GM12878 (cell line): Measurements from ENCODE around the gene NPIPB6. TPM values are rescaled to one million over a fixed set of nuclear protein-coding genes. Genes with fewer than 3 reads are reported as not detected.
"Not testable (repeated sequence)": the region's sequence is repeated elsewhere in the genome, so short reads cannot be mapped to it uniquely, and the experiment has no call there.

Experiments used
- ATAC-seq: fragments of 200-7000 bp; cut with Tn5 transposase; 3 replicates; pipeline ENCODE4 v1.9.1; 2020; ENCODE audit warnings: mild to moderate bottlenecking, moderate library complexity
- BruUV-seq: library from RNA; stranded (reverse); fragments of 400-500 nt; replicated peaks from 2 replicates; lab custom pipeline; 2021; lab: Mats Ljungman, UMichigan
- CTCF ChIA-PET: fragments of 300-600 bp; sonication (Branson Sonifier 250); formaldehyde crosslinking; extraction: SDS; loops from one replicate; lab custom pipeline; 2021; ENCODE audit warnings: inconsistent platforms; lab: Yijun Ruan, JAX
- POLR2A ChIA-PET: fragments of 350-600 bp; formaldehyde crosslinking; extraction: SDS; loops from one replicate; lab custom pipeline; 2021; ENCODE audit warnings: inconsistent platforms; lab: Charles Lee
- RAD21 ChIA-PET: fragments of 300-600 bp; sonication (Branson Sonifier 250); formaldehyde crosslinking; loops from one replicate; lab custom pipeline; 2023; ENCODE audit warnings: antibody characterized with exemption; ENCODE audit not compliant: unreplicated experiment; lab: Charles Lee
- SMC1A ChIA-PET: fragments of 300-600 bp; sonication (Branson Sonifier 250); formaldehyde crosslinking; loops from one replicate; lab custom pipeline; 2023; ENCODE audit not compliant: unreplicated experiment, uncharacterized antibody; lab: Charles Lee
- DNase-seq: peaks from one replicate; pipeline ENCODE4 v3.0.0-alpha.2; 2011; ENCODE audit warnings: low read depth, low spot score
- FAIRE-seq: peaks from 3 replicates; lab custom pipeline; 2011; peaks lifted over from hg19 to GRCh38; lab: Jason Lieb, UNC
- H2AFZ ChIP-seq: 2 replicates; pipeline ENCODE4 v1.6.0; 2011; ENCODE audit warnings: low read depth, low read length, control low read depth; ENCODE audit not compliant: control insufficient read depth
- H3K27ac ChIP-seq: 2 replicates; pipeline ENCODE4 v1.5.1; 2011; ENCODE audit warnings: control low read depth; ENCODE audit not compliant: control insufficient read depth, insufficient read depth
- H3K27me3 ChIP-seq, 2 experiments: replicated peaks in 1 of 2; 2 replicates each; pipeline versions ENCODE4 v1.6.0 to v1.6.1; 2011; ENCODE audit warnings: low read length in 1 of 2; ENCODE audit not compliant: control insufficient read depth in 2 of 2, insufficient read depth in 2 of 2
- H3K36me3 ChIP-seq, 2 experiments: 2 replicates each; pipeline ENCODE4 v1.5.1; 2011; ENCODE audit warnings: low read length in 1 of 2; ENCODE audit not compliant: control insufficient read depth in 2 of 2, insufficient read depth in 2 of 2
- H3K4me1 ChIP-seq: 2 replicates; pipeline ENCODE4 v1.6.1; 2011; ENCODE audit warnings: mild to moderate bottlenecking, low read length, moderate library complexity, mixed read lengths; ENCODE audit not compliant: control insufficient read depth, insufficient read depth
- H3K4me2 ChIP-seq: 2 replicates; pipeline ENCODE4 v1.6.0; 2011; ENCODE audit warnings: control low read depth; ENCODE audit not compliant: control insufficient read depth, insufficient read depth
- H3K4me3 ChIP-seq: fragments of 200-600 bp; sonication (generic); 2 replicates; pipeline ENCODE4 v1.5.1; 2016
- H3K79me2 ChIP-seq: 2 replicates; pipeline ENCODE4 v1.6.0; 2011; ENCODE audit warnings: low read length; ENCODE audit not compliant: control insufficient read depth, insufficient read depth
- H3K9ac ChIP-seq: 2 replicates; pipeline ENCODE4 v1.8.0; 2011; ENCODE audit warnings: low read length, control low read depth, mixed read lengths; ENCODE audit not compliant: control insufficient read depth, insufficient read depth
- H3K9me3 ChIP-seq: replicated peaks from 3 replicates; pipeline ENCODE4 v1.5.1; 2011; ENCODE audit warnings: mild to moderate bottlenecking, low read length; ENCODE audit not compliant: control insufficient read depth, insufficient read depth
- H4K20me1 ChIP-seq: 2 replicates; pipeline ENCODE4 v1.6.0; 2011; ENCODE audit not compliant: control insufficient read depth, insufficient read depth
- WGBS: methylation state at CpG from one replicate; pipeline ENCODE4 v1.1.6; 2016; ENCODE audit warnings: low lambda C conversion rate; ENCODE audit not compliant: insufficient replicate concordance, insufficient coverage; ENCODE audit errors: missing lambda C conversion rate; 5-methylcytosine and 5-hydroxymethylcytosine counted together
- in situ Hi-C: fragments of 300-500 bp; cut with MboI; formaldehyde crosslinking; loops from 9 replicates; pipeline ENCODE4 v1.14.3; 2018; ENCODE audit warnings: mixed read lengths
- intact Hi-C: fragments of 100-400 bp; cut with micrococcal nuclease; formaldehyde crosslinking; loops from one replicate; pipeline ENCODE4 v1.14.2; 2022; ENCODE audit not compliant: unreplicated experiment
- polyA plus RNA-seq, 11 experiments: library from polyadenylated mRNA; depleted of rRNA in 4 of 11; unstranded in 6 of 11; stranded (reverse) in 5 of 11; fragments of >200 nt; fragmentation: Nextera tagmentation in 4 of 11; fragmentation: Illumina TruSeq in 1 of 11; extraction: Ambion mirVana in 4 of 11; extraction: Trizol in 1 of 11; gene quantifications; 1 replicate in 1 of 11; 2 replicates in 10 of 11; pipeline versions ENCODE4 v1.2.1 to v1.2.3, GENCODE V29; 2011 to 2016; ENCODE audit warnings: inconsistent platforms in 2 of 11, missing spikeins in 2 of 11, low read depth in 1 of 11
- total RNA-seq, 4 experiments: library from RNA; depleted of rRNA in 3 of 4; stranded (reverse); fragments of >200 nt in 3 of 4; fragmentation: Illumina TruSeq in 1 of 4; extraction: Trizol in 1 of 4; gene quantifications; 2 replicates each; pipeline versions ENCODE4 v1.2.1 to v1.2.3, GENCODE V29; 2013 to 2021

Gene NPIPB6
- total and polyA plus RNA-seq, 10 of the 15 experiments (the other 5 are each of a cell fraction or from before 2014, with no cell fraction given), result 0.24 to 0.76 (median 0.44) TPM; not detected in 5

DNA sequence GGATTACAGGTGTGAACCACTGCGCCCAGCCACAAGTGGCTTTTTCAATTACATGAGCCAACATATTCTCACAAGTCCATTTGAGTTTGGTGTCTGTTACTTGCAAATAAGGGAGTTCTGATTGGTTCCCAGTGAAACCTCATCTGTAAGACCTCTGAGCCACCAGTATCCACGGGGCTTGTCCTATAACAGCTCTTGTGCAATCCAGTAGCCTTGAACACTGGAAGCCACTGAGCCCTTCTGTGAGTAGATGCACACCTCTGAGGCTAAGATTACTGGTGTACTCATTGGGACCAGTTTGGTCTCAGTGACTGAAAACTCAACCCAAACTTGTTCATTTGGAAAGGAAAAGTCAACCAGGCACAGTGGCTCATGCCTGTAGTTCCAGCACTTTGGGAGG is 32.3 kb downstream of the NPIPB6 start:
- RAD21 ChIA-PET, H2AFZ ChIP-seq, H3K9me3 ChIP-seq, H3K79me2 ChIP-seq, in situ Hi-C loops, BruUV-seq, FAIRE-seq, H3K4me2 ChIP-seq, H3K27ac ChIP-seq, H3K9ac ChIP-seq, POLR2A ChIA-PET, intact Hi-C loops, DNase-seq, H4K20me1 ChIP-seq, H3K27me3 ChIP-seq, H3K4me3 ChIP-seq, H3K4me1 ChIP-seq, H3K36me3 ChIP-seq, CTCF ChIA-PET: not testable (repeated sequence)
- SMC1A ChIA-PET, result interaction anchor here (0.7 kb wide), 1 partner anchor 211 kb away, joined by 3 read pairs; no protein-coding TSS in a partner anchor
- 63% methylated on average over 2 of the region's 2 CpGs for WGBS
- peak; percentile 27; the same call in 1 of the 3 replicates for ATAC-seq

DNA sequence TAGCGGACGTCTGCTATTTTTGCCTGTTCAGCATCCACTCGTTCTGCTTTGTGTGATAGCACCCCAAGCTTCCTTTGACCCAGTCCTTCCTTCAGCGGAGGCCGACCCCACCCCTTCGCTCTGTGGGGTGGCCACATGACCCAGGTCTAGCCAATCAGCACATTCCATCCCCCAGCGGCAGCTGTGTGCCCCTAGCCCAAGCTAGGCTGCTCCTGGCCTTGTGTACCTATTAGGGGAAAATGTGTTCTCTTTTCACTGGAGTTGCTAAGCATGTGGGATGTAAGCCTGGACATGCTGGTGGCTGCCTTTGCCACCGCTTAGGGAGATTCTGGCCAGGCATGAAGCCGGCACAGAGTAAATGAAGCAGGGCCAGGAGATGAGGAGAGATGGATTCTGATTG is 33.1 kb downstream of the NPIPB6 start:
- H3K79me2 ChIP-seq, H3K4me1 ChIP-seq, H3K36me3 ChIP-seq, H3K9ac ChIP-seq, DNase-seq, RAD21 ChIA-PET, in situ Hi-C loops, intact Hi-C loops, POLR2A ChIA-PET, BruUV-seq, H3K27me3 ChIP-seq, H3K9me3 ChIP-seq, H4K20me1 ChIP-seq, FAIRE-seq, H3K4me2 ChIP-seq, CTCF ChIA-PET, H3K27ac ChIP-seq, H3K4me3 ChIP-seq, H2AFZ ChIP-seq: not testable (repeated sequence)
- ATAC-seq, result peak; percentile 58; the same call in 2 of the 3 replicates
- SMC1A ChIA-PET, result interaction anchor here (0.7 kb wide), 1 partner anchor 211 kb away, joined by 3 read pairs; no protein-coding TSS in a partner anchor
- WGBS, result 22% methylated on average over 6 of the region's 9 CpGs
